HUES64 (cell line): ENCODE results near the gene LNX1.

Experiments
- H3K27ac ChIP-seq: 2 replicates; pipeline ENCODE4 v1.7.0; 2013; ENCODE audit warnings: low read depth, low read length, inconsistent platforms
- H3K27me3 ChIP-seq: 2 replicates; pipeline ENCODE4 v1.6.1; 2013; ENCODE audit warnings: mild to moderate bottlenecking, low read length; ENCODE audit not compliant: insufficient read depth
- H3K36me3 ChIP-seq: 2 replicates; pipeline ENCODE4 v1.6.1; 2013; ENCODE audit warnings: mild to moderate bottlenecking, low read length; ENCODE audit not compliant: insufficient read depth
- H3K4me1 ChIP-seq: 2 replicates; pipeline ENCODE4 v1.6.1; 2013; ENCODE audit warnings: mild to moderate bottlenecking, low read length, moderate library complexity; ENCODE audit not compliant: insufficient read depth
- H3K4me3 ChIP-seq: 2 replicates; pipeline ENCODE4 v1.5.1; 2013; ENCODE audit warnings: mild to moderate bottlenecking, low read length, moderate library complexity
- H3K9ac ChIP-seq: 2 replicates; pipeline ENCODE4 v1.6.1; 2013; ENCODE audit warnings: mild to moderate bottlenecking, low read depth, low read length
- H3K9me3 ChIP-seq: 2 replicates; pipeline ENCODE4 v1.6.1; 2013; ENCODE audit warnings: low read depth, low read length; ENCODE audit not compliant: insufficient read depth
- WGBS: fragments of 150-250, 120-280 bp; methylation state at CpG from one replicate; pipeline ENCODE4 v1.1.7; 2013; ENCODE audit warnings: missing lambda C conversion rate; 5-methylcytosine and 5-hydroxymethylcytosine counted together

The LNX1 gene

DNA sequence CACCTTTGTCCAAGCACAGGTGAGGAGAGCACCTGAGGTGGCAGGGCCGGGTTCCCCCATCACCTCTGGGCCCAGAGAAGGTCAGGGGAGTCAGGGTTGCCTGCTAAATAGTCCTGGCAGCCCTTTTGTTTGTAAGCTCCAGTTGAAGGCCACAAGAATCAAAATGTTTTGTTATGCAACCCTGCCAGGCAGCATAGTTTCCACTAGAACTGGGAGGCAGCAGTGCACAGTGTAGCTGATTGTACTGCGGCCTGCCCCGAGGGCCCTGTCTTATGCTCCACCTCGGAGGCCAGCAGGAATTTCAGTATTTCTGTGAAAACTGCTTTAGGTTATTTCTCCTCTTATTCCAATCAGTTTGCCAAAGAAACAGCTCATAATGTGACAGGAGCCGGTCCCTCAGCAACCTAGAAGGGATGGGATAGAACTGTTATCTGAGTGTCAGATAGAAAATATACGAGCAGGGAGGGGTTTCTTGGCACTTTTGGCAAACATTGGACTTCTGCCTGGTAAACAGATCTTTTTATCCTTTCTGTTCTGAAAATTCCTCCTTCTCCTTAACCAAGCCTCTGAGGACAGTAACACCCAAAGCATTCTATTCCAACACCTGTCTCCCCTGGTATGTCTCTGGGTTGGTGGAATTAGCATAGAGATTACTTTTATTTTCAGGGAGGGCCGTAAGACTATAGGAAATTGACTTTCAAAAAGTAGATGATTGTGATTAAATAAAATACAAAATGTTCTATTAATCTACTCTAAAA lies 93.6 kb downstream of the LNX1 start:
- Histone ChIP-seq H3K27me3 (no peaks in the 10 kb centered on the region), H3K36me3 (no peaks in the 10 kb centered on the region), H3K9me3 (no peaks in the 10 kb centered on the region), H3K4me3 (no peak overlapping the region), H3K4me1 (peaks cover 12% of the 10 kb centered on the region), H3K9ac (no peak overlapping the region), H3K27ac (no peak overlapping the region)
- WGBS: 88% methylated on average over 6 of the region's 7 CpGs

DNA sequence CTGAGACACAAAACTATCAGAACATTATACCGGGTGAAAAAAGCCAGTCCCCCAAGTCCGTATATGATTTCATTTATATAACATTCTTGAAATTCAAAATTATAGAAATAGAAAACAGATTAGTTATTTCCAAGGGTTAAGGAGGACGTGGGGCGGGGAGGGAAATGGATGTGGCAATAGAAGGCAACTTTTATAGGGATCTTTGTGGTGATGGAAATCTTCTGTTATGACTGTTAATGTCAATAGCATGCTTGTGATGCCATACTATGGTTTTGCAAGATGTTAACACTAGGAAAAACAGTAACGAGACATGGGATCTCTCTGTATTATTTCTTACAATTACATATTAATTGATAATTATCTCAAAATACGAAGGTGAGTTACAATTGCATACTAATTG lies 96.4 kb downstream of the LNX1 start:
- Histone ChIP-seq H3K36me3 (no peaks in the 10 kb centered on the region), H3K27ac (no peak overlapping the region), H3K27me3 (no peaks in the 10 kb centered on the region), H3K4me3 (no peak overlapping the region), H3K4me1 (peaks cover 19% of the 10 kb centered on the region), H3K9ac (no peak overlapping the region), H3K9me3 (no peaks in the 10 kb centered on the region)
- 92% methylated on average over 3 of the region's 6 CpGs for WGBS

DNA sequence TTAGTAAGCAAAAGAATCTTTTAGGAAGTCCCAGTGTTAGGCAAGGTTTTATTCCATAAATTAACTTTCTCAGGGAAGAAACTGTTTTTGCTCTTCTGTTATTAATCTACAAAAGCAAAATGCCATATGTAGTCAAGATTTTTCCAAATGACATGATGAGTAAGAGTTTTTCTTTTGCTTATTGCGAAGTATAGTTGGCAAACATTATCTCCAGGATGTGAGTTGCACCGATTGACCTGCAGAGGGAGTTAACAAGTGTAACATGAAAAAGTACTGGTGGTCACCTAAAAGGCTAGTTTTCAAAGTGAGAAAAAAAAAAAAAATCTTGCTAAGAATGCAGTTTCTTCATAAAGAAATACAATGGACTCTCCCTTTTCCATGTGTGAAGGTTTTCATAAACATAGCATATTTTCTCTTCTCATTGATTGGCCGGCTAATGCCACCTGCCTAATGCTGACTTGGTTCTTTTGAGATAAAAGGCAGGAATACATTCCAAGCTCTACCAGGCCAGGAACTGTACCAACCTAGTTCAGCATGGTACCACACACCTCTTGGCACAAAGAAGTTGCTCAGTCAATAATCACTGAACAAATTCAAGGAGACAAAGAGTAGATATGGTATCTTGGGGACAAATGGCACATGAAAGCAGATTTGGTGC lies 100.2 kb downstream of the LNX1 start:
- no peaks in the 10 kb centered on the region for H3K36me3 ChIP-seq
- no peaks in the 10 kb centered on the region for H3K27me3 ChIP-seq
- H3K9ac ChIP-seq: no peak overlapping the region
- H3K4me1 ChIP-seq: peaks cover 6% of the 10 kb centered on the region; the same call in 1 of the 2 replicates
- no peak overlapping the region for H3K27ac ChIP-seq
- H3K9me3 ChIP-seq: no peaks in the 10 kb centered on the region
- H3K4me3 ChIP-seq: no peak overlapping the region
- WGBS: 59% methylated on average over 3 of the region's 3 CpGs

DNA sequence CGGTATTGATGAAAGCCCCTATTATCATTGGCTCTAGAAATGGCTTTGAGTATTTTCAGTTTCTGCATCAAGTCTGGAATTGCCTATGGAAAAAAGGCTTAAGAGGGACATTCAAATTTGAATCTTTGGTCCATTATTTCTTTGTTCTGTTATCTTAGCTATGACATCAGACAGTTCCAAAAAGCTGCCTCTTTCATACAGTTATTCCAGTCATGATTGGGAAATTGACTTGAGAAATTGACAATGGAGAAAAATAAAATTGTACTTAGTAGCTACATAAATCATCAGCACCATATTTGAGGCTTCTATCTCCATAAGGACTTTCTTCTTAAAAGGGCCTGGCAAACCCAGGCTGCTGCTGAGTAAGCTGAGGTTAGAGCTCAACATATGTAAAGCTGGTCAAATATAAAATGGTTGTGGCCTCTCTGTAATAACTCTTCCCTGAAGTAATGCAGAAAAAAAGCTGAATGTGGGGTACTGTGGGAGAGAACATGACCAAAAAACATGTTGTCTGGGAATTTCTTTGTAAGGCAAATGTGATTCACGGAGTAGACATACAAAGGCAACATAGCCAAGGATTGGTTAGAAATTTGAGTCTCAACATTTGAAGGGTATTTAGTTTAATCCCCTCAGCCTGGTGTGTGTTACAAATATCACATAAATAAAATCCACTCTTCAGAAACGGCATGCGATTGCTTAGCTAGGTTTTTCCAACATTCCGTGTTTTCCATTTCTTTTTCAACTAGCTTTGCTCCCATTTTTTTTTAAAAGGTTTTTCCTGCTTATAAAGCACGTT lies 100.9 kb downstream of the LNX1 start:
- Histone ChIP-seq H3K27ac (no peak overlapping the region), H3K27me3 (no peaks in the 10 kb centered on the region), H3K4me3 (no peak overlapping the region), H3K4me1 (peaks cover 6% of the 10 kb centered on the region; the same call in 1 of the 2 replicates), H3K9me3 (no peaks in the 10 kb centered on the region), H3K36me3 (no peaks in the 10 kb centered on the region), H3K9ac (no peak overlapping the region)
- WGBS: 71% methylated on average over 6 of the region's 6 CpGs

DNA sequence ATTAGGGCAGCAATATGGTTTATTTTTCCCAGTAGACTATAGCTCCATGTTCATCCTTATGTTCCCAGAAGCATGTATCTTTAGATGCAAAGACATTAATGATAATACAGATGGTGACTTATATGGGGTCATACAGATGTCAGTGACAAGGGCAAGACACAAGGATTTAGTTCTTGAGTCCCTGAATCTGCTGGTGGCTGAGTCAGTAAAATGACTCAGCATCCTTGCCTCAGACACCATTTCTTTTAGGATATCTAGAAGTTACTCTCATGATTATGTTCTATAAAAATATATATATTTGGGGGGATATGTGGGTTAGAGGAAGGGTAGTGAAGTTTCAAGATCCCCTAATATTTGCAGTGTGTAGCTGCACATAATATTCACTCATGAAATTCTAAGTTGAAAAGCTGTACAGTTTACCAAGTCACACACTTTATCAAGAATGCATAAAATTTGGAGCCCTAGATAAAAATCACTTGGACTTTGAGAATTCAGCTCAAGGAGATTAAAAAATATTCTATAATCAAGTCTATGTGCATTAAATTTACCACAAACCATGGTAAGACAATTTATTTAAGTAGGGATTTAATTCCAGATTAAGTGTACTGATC lies 101.9 kb downstream of the LNX1 start:
- Histone ChIP-seq H3K4me1 (peaks cover 6% of the 10 kb centered on the region; the same call in 1 of the 2 replicates), H3K36me3 (no peaks in the 10 kb centered on the region), H3K9ac (no peak overlapping the region), H3K27me3 (no peaks in the 10 kb centered on the region), H3K4me3 (no peak overlapping the region), H3K9me3 (no peaks in the 10 kb centered on the region), H3K27ac (no peak overlapping the region)

DNA sequence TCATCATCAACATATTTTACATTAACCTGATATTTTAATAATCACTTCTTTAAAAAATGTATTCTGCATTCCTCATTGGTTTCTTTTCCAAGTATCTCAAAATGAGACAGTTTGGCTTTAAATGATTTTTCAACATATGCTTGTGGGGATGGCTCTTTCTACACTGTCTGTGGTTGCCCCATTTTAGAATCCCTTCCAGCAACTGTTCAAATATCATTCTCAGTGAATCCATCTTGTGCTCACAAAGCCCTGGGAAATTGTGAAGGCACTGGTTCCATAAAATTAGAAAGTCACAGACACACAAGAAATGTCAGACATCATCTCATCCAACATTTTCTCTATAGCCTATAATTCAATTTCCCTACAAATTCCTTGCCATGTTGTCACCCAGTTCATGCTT lies 103.5 kb downstream of the LNX1 start:
- Histone ChIP-seq H3K36me3 (no peaks in the 10 kb centered on the region), H3K9ac (no peak overlapping the region), H3K27me3 (no peaks in the 10 kb centered on the region), H3K9me3 (no peaks in the 10 kb centered on the region), H3K4me3 (no peak overlapping the region), H3K27ac (no peak overlapping the region), H3K4me1 (peaks cover 6% of the 10 kb centered on the region; the same call in 1 of the 2 replicates)

DNA sequence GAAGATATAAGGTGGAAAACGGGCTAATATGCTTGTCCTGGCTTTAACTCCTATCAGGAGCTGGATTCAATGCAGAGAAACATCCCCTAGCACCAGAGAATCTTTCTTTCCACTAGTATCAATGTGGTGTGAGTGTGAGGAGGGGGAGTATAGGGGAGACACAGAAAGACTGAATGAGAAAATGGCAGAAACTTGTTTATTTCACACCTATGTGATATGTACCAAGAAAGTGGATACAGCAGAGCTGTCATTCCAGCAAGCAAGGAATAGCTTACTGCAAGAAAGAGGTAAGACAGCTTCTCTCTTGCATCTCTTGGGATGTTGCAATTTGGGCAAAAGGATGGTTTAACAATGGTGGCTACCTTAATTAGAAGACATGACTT lies 105.6 kb downstream of the LNX1 start:
- no peak overlapping the region for H3K9ac ChIP-seq
- H3K4me1 ChIP-seq: peaks cover 11% of the 10 kb centered on the region
- H3K27me3 ChIP-seq: no peaks in the 10 kb centered on the region
- no CpG with 5 or more reads among the region's 1 CpG for WGBS
- no peak overlapping the region for H3K27ac ChIP-seq
- no peak overlapping the region for H3K4me3 ChIP-seq
- H3K36me3 ChIP-seq: no peaks in the 10 kb centered on the region
- no peaks in the 10 kb centered on the region for H3K9me3 ChIP-seq

DNA sequence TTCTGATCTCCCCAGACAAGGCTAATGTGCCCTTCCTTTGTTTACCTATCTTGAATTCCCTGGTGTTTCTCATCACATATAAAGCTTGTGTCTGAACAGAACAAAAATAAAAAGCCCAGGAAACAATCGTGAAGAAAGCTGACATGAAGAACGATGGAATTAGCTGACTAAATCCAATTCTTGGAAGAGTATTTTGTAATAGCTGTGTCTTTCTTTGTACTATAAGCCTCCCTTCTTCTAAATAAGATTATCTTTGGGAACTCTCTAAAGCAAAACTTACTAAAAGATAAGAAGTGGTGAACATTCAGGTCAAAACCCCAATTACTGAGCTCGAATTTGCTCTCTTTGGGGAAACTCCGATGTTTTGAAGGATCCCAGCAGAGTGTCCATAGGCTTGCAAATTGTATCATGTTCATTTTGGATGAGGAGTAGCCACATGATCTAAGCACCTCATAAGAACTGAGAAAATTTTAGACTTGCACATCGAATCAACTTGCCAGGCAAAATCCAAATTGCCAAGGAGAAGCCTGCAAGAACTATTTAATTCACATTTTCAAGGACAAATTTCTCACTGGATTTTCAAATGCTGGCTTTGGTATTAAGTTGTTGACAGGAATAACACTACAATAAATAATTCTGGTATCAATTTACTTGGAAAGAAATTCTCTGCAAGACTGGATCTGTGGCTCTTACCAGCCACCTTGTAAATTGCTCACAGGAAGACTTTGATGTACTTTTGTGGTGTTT lies 106.2 kb downstream of the LNX1 start:
- WGBS: 96% methylated on average over 5 of the region's 5 CpGs
- Histone ChIP-seq H3K36me3 (no peaks in the 10 kb centered on the region), H3K9ac (no peak overlapping the region), H3K9me3 (no peaks in the 10 kb centered on the region), H3K27ac (no peak overlapping the region), H3K27me3 (no peaks in the 10 kb centered on the region), H3K4me3 (no peak overlapping the region), H3K4me1 (peaks cover 14% of the 10 kb centered on the region)

DNA sequence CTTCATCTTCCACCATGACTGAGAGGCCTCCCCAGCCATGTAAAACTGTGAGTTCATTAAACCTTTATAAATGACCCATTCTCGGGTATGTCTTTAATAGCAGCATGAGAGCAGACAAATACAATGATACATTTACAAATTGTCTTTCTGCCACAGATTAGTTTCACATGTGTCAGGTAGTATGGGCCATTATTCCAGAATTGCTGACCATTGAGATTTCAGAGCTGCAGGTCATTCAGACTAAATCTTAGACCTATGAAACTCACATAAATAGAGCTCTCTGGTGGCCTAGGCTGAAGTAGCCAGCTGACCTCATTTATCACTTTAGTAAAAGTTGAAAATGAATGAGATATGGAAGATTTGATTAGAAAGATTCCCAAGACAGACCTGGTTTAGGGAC lies 108.0 kb downstream of the LNX1 start:
- H3K9me3 ChIP-seq: no peaks in the 10 kb centered on the region

DNA sequence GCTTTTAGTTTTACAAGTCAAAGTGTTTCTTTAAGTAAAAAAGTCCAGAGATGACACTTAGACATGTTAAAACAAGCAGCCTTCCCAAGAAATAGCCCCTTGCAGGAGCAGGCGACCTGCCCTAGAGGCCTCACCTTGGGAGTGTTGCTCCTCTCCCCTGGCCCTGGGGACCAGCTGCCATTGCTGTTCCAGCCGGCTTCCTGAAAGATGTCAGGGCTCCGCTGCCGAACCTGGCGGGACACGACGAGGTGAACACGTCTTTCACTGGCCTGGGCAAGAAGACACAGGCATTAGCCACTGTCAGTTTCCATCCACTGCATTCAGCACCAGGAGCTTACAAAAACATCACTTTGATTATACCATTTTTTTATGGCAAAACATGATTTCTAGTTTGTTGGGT lies 109.7 kb downstream of the LNX1 start:
- Histone ChIP-seq H3K36me3 (no peaks in the 10 kb centered on the region), H3K4me1 (peaks cover 48% of the 10 kb centered on the region), H3K9me3 (no peaks in the 10 kb centered on the region), H3K4me3 (no peak overlapping the region), H3K27me3 (no peaks in the 10 kb centered on the region), H3K9ac (no peak overlapping the region), H3K27ac (no peak overlapping the region)
- 92% methylated on average over 8 of the region's 8 CpGs for WGBS

More for the DNA sequence above, 108.0 kb downstream of the LNX1 start:
- 90% methylated on average over 1 of the region's 1 CpG for WGBS
- no peak overlapping the region for H3K4me3 ChIP-seq
- H3K4me1 ChIP-seq: peaks cover 32% of the 10 kb centered on the region
- no peaks in the 10 kb centered on the region for H3K36me3 ChIP-seq
- no peaks in the 10 kb centered on the region for H3K27me3 ChIP-seq
- no peak overlapping the region for H3K9ac ChIP-seq
- H3K27ac ChIP-seq: no peak overlapping the region
